Upper lobe of left lung (tissue), 4 donors: Measurements from ENCODE around the gene OR1N1.

Experiments
- CTCF ChIP-seq, 6 experiments: fragments of 450-650 bp in 4 of 6; fragments of 200-600 bp in 2 of 6; sonication (generic) in 2 of 6; IDR thresholded peaks; one replicate each; pipeline ENCODE4 v1.5.1; 2016 to 2019; ENCODE audit warnings: antibody characterized with exemption in 6 of 6
- EP300 ChIP-seq, 4 donors: sonication (generic); formaldehyde crosslinking; IDR thresholded peaks; one replicate each; pipeline ENCODE4 v1.5.1; 2017; ENCODE audit warnings: antibody characterized with exemption in 4 of 4, control low read depth in 2 of 4
- POLR2A ChIP-seq, 4 donors: fragments of 450-650 bp; IDR thresholded peaks; one replicate each; pipeline ENCODE4 v1.5.1; 2016 to 2017; ENCODE audit warnings: antibody characterized with exemption in 4 of 4, mild to moderate bottlenecking in 2 of 4
- POLR2AphosphoS5 ChIP-seq, 2 donors: sonication (generic); formaldehyde crosslinking; IDR thresholded peaks; one replicate each; pipeline ENCODE4 v1.5.1; 2017; ENCODE audit warnings: antibody characterized with exemption in 2 of 2

GRCh38 chr9:122518841-122519240 lies 8.3 kb downstream of the OR1N1 start, which contains the start of gene OR1J4:
- TF ChIP-seq CTCF (IDR thresholded peaks at IDR 0.05) (no peak), POLR2A (IDR thresholded peaks at IDR 0.05) (no peak), EP300 (IDR thresholded peaks at IDR 0.05) (no peak), POLR2AphosphoS5 (IDR thresholded peaks at IDR 0.05) (no peak)
